Astrocyte (in vitro differentiated cells and primary cell): ENCODE data around the gene BMX.

Experiments
- CTCF ChIP-seq: IDR thresholded peaks from 2 replicates; pipeline ENCODE4 v1.5.1; 2011; ENCODE audit warnings: low read depth, mild to moderate bottlenecking, inconsistent platforms, low read length, moderate library complexity; ENCODE audit not compliant: insufficient read depth
- EZH2 ChIP-seq: IDR thresholded peaks from 2 replicates; pipeline ENCODE4 v1.6.1; 2012; ENCODE audit warnings: mild to moderate bottlenecking, low read length, inconsistent platforms; ENCODE audit not compliant: insufficient read depth

GRCh38 chrX:15563056-15563455 is 62.4 kb downstream of the BMX start:
- TF ChIP-seq CTCF (no peak), EZH2 (no peak)
